ENCODE data around the gene LKAAEAR1. TPM values are rescaled to one million over a fixed set of nuclear protein-coding genes. Genes with fewer than 3 reads are reported as not detected.

The LKAAEAR1 gene
- total and polyA plus RNA-seq, 2 of the 4 experiments (the other 2 are of a cell fraction), result 0.21 TPM; not detected in 1

DNA sequence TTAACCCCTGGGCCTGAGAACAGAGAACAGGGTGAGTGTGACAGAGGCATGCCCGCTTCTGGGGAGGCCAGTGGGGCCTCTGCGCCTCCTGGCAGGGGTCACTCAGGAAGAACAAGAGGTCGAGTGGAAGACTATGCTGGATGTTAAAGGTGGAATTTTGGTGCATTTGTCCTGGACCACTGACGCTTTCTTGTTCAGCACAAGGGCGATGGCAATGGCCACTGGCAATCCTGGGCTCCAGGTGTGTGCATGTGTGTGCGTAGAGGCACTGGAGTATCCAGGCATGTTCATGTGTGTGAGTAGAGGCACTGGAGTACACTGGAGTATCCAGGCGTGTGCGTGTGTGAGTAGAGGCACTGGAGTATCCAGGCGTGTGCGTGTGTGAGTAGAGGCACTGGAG lies 46.7 kb upstream of the LKAAEAR1 start:
- TF ChIP-seq RAD21 (IDR thresholded peaks at IDR 0.05; ENCODE audit: low read length) (no peak), MAFK (IDR thresholded peaks at IDR 0.05; ENCODE audit: low read depth, low read length) (no peak), ELK1 (IDR thresholded peaks at IDR 0.05; ENCODE audit: borderline replicate concordance, low read depth, low read length) (no peak), NFE2L2 (IDR thresholded peaks at IDR 0.05; ENCODE audit: low read depth, low read length) (no peak), CHD1 (IDR thresholded peaks at IDR 0.05; ENCODE audit: low read depth, low read length) (no peak), MAZ (IDR thresholded peaks at IDR 0.05; ENCODE audit: borderline replicate concordance, low read depth, low read length) (no peak), POLR2A (IDR thresholded peaks at IDR 0.05; ENCODE audit: low read depth, low read length) (no peak), CEBPB (IDR thresholded peaks at IDR 0.05; ENCODE audit: low read depth, low read length) (no peak), MXI1 (IDR thresholded peaks at IDR 0.05; ENCODE audit: borderline replicate concordance, low read depth, low read length) (no peak), BHLHE40 (IDR thresholded peaks at IDR 0.05; ENCODE audit: low read depth, low read length) (no peak), SMC3 (IDR thresholded peaks at IDR 0.05; ENCODE audit: low read depth, low read length) (no peak), FOS (IDR thresholded peaks at IDR 0.05; ENCODE audit: low read depth, low read length) (no peak), RFX5 (IDR thresholded peaks at IDR 0.05; ENCODE audit: low read depth, low read length) (no peak), RCOR1 (IDR thresholded peaks at IDR 0.05; ENCODE audit: insufficient replicate concordance, low read length) (no peak)
- TF ChIP-seq, protein P1, sequence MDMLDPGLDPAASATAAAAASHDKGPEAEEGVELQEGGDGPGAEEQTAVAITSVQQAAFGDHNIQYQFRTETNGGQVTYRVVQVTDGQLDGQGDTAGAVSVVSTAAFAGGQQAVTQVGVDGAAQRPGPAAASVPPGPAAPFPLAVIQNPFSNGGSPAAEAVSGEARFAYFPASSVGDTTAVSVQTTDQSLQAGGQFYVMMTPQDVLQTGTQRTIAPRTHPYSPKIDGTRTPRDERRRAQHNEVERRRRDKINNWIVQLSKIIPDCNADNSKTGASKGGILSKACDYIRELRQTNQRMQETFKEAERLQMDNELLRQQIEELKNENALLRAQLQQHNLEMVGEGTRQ (IDR thresholded peaks at IDR 0.05; ENCODE audit: low read depth, low read length), result no peak
- TF ChIP-seq, protein P2, sequence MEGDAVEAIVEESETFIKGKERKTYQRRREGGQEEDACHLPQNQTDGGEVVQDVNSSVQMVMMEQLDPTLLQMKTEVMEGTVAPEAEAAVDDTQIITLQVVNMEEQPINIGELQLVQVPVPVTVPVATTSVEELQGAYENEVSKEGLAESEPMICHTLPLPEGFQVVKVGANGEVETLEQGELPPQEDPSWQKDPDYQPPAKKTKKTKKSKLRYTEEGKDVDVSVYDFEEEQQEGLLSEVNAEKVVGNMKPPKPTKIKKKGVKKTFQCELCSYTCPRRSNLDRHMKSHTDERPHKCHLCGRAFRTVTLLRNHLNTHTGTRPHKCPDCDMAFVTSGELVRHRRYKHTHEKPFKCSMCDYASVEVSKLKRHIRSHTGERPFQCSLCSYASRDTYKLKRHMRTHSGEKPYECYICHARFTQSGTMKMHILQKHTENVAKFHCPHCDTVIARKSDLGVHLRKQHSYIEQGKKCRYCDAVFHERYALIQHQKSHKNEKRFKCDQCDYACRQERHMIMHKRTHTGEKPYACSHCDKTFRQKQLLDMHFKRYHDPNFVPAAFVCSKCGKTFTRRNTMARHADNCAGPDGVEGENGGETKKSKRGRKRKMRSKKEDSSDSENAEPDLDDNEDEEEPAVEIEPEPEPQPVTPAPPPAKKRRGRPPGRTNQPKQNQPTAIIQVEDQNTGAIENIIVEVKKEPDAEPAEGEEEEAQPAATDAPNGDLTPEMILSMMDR (conservative IDR thresholded peaks at IDR 0.05; ENCODE audit: low read depth, low read length), result no peak
- Histone ChIP-seq H3K9me3 (ENCODE audit: control insufficient read depth, insufficient read depth, low read length) (no peaks in the 10 kb centered on the region), H3K4me3 (ENCODE audit: insufficient read depth, low read depth, low read length) (no peak overlapping the region), H2BK15ac (ENCODE audit: low read depth, low read length) (no peak overlapping the region), H2AK5ac (ENCODE audit: low read depth, low read length) (no peak overlapping the region), H2BK120ac (ENCODE audit: low read depth, low read length) (no peak overlapping the region), H3K56ac (ENCODE audit: extremely low read depth, insufficient read depth, low read length) (no peak overlapping the region), H3K18ac (ENCODE audit: low read depth, low read length) (no peak overlapping the region), H2AFZ (replicated peaks; ENCODE audit: low read length, poor library complexity) (no peak overlapping the region), H4K8ac (ENCODE audit: low read depth in 2 of 2, low read length in 2 of 2) (no peak overlapping the region), H2AK9ac (replicated peaks; ENCODE audit: low read depth, low read length, poor library complexity) (no peak overlapping the region), H3K27me3 (ENCODE audit: control insufficient read depth, insufficient read depth, low read length) (peaks cover 10% of the 10 kb centered on the region), H3K36me3 (ENCODE audit: control insufficient read depth, insufficient read depth, low read length) (no peaks in the 10 kb centered on the region), H3K23ac (ENCODE audit: low read depth, low read length) (no peak overlapping the region), H4K91ac (ENCODE audit: insufficient read depth, low read depth, low read length) (no peak overlapping the region), H3K27ac (ENCODE audit: insufficient read depth, low read length) (no peak overlapping the region), H3K4ac (ENCODE audit: low read depth, low read length) (no peak overlapping the region), H3K4me2 (ENCODE audit: low read depth, low read length) (no peak overlapping the region), H4K20me1 (ENCODE audit: insufficient read depth, low read length) (no peaks in the 10 kb centered on the region), H3K14ac (replicated peaks; ENCODE audit: low read depth, low read length) (no peak overlapping the region), H2BK5ac (ENCODE audit: low read depth, low read length, poor library complexity, severe bottlenecking) (no peak overlapping the region), H2BK20ac (ENCODE audit: low read depth, low read length) (no peak overlapping the region), H3K9me1 (ENCODE audit: insufficient read depth, low read length) (no peaks in the 10 kb centered on the region), H3K79me1 (ENCODE audit: low read depth in 1 of 2, low read length in 2 of 2) (no peaks in the 10 kb centered on the region), H3K4me1 (ENCODE audit: control insufficient read depth, insufficient read depth, low read length) (no peaks in the 10 kb centered on the region), H4K5ac (ENCODE audit: low read depth, low read length) (no peak overlapping the region), H3K9ac (ENCODE audit: low read depth, low read length) (no peak overlapping the region)
- ATAC-seq (ENCODE audit: low read depth) (no peak), DNase-seq (no peak)
- in situ Hi-C loops (cut with MboI; ENCODE audit: low sequenced_read_pairs), result no loop called here
- BruUV-seq (replicated peaks), result no TSS peak
- POLR2A ChIA-PET (ENCODE audit: unreplicated experiment), result no interaction called here
- 82% methylated on average over 5 of the region's 10 CpGs; no CpG with 5 or more reads in 1 of the 2 experiments for WGBS, 2 experiments (ENCODE audit: extremely low coverage in 2 of 2, insufficient read length in 1 of 2)
- intact Hi-C loops (cut with micrococcal nuclease), result no loop called here
- CTCF ChIA-PET, result no interaction called here
- dilution Hi-C loops (cut with HindIII; ENCODE audit: low sequenced_read_pairs, unreplicated experiment), result no loop called here
